HL-60 (cell line): Measurements from ENCODE around the gene PROZ.

Source experiments
- CTCF ChIP-seq: IDR thresholded peaks from one replicate; pipeline ENCODE4 v1.5.1; 2011; ENCODE audit warnings: low read length, control low read depth, inconsistent platforms; ENCODE audit not compliant: insufficient read depth
- GABPA ChIP-seq: IDR thresholded peaks from 2 replicates; pipeline ENCODE4 v1.6.1; 2012; ENCODE audit warnings: low read depth
- POLR2AphosphoS5 ChIP-seq: IDR thresholded peaks from 2 replicates; pipeline ENCODE4 v1.6.1; 2012; ENCODE audit warnings: low read depth
- REST ChIP-seq: IDR thresholded peaks from 2 replicates; pipeline ENCODE4 v1.6.1; 2012; ENCODE audit warnings: low read depth; ENCODE audit not compliant: insufficient replicate concordance

DNA sequence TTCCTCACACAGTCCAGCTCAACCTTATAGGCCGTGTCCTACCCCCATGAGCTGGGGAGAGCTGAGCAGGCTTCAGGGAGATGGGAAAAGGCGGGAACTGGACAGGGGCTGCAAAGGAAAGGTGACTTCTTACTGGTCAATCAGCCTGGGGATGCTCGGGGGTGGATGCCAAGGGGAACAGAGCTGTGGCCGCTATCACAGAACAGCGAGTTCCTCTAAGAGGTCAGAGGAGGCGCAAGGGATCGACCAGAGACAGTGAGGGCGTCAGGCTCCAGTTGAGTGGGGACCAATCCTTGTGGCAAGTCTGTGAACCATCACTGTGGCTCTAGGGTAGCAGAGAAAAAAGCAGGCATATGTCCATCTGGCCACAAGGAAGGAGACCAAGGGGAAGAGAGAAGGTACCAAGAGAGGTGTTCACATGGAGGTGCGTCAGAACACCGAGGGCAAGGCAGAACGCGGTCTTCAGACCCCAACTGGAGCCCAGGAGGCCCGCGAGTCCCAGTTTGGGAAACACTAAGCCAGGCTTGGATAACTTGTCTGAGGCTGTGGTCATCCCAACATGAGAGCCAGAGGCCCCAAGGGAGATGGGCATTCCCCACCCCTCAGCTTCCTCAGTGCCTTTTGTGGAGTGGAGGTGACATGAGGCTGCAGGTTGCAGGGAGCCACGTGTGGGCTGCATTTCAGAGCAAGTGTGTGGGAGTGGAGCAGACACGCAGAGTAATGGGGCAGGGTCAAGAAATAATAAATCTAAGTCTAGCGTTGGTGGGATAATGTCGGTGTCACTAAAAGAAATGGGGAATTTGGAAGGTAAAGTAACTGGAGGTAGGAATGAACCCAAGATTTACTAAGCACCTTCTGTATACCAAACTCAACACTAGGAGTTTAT is 31.9 kb upstream of the PROZ start:
- no peak for TF ChIP-seq CTCF
- TF ChIP-seq GABPA, result no peak
- TF ChIP-seq POLR2AphosphoS5, result no peak
- TF ChIP-seq REST, result no peak
